Measurements from ENCODE around the gene TXK.

DNA sequence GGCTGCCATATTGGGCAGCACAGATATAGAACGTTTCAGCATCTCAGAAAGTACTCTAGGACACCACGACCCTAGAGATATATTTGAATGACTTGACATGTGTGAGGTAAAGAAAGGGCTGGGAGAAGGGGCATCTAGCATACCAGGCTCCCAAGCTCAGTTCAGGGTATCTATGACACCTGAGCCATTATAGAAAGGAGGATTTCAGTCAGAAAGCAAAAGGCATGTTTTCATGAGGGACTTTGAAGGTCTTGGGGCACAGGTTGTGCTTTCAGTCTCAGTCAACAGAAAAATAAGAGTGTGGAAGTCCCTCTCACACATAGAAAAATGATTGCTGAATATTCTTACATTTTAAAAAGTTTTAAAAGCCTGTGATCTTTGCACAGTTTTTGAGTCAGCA is 65.9 kb downstream of the TXK start:
- TF ChIP-seq, protein P1, sequence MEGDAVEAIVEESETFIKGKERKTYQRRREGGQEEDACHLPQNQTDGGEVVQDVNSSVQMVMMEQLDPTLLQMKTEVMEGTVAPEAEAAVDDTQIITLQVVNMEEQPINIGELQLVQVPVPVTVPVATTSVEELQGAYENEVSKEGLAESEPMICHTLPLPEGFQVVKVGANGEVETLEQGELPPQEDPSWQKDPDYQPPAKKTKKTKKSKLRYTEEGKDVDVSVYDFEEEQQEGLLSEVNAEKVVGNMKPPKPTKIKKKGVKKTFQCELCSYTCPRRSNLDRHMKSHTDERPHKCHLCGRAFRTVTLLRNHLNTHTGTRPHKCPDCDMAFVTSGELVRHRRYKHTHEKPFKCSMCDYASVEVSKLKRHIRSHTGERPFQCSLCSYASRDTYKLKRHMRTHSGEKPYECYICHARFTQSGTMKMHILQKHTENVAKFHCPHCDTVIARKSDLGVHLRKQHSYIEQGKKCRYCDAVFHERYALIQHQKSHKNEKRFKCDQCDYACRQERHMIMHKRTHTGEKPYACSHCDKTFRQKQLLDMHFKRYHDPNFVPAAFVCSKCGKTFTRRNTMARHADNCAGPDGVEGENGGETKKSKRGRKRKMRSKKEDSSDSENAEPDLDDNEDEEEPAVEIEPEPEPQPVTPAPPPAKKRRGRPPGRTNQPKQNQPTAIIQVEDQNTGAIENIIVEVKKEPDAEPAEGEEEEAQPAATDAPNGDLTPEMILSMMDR (conservative IDR thresholded peaks at IDR 0.05; ENCODE audit: low read depth, low read length), result no peak
- no peak for TF ChIP-seq EZH2 (IDR thresholded peaks at IDR 0.05; ENCODE audit: borderline replicate concordance, low read depth, low read length, poor library complexity, severe bottlenecking)
